HL-60 (cell line): Measurements from ENCODE around the gene CACNB3.

Source experiments
- DNase-seq, 2 experiments: peaks; one replicate each; pipeline ENCODE4 v3.0.0-alpha.2; 2010 to 2020; ENCODE audit warnings: low read depth in 1 of 2, low spot score in 1 of 2
- H3K27ac ChIP-seq: fragments of 250-450 bp; sonication (Bioruptor Pico); replicated peaks from 2 replicates; pipeline ENCODE4 v1.5.1; 2020; ENCODE audit warnings: mild to moderate bottlenecking, moderate library complexity
- H3K27me3 ChIP-seq: fragments of 250-450 bp; sonication (Bioruptor Pico); 2 replicates; pipeline ENCODE4 v1.5.1; 2021; ENCODE audit warnings: mild to moderate bottlenecking, moderate library complexity; ENCODE audit not compliant: insufficient read depth, poor library complexity, severe bottlenecking
- H3K4me3 ChIP-seq: replicated peaks from 2 replicates; pipeline ENCODE4 v1.5.1; 2011; ENCODE audit warnings: mild to moderate bottlenecking, control low read depth, low read length; ENCODE audit not compliant: insufficient read depth
- GABPA ChIP-seq: IDR thresholded peaks from 2 replicates; pipeline ENCODE4 v1.6.1; 2012; ENCODE audit warnings: low read depth
- POLR2AphosphoS5 ChIP-seq: IDR thresholded peaks from 2 replicates; pipeline ENCODE4 v1.6.1; 2012; ENCODE audit warnings: low read depth
- SPI1 ChIP-seq: IDR thresholded peaks from 2 replicates; pipeline ENCODE4 v1.6.1; 2012; ENCODE audit warnings: low read depth, mild to moderate bottlenecking, borderline replicate concordance
- TF ChIP-seq, protein P1 (sequence below): IDR thresholded peaks from one replicate; pipeline ENCODE4 v1.5.1; 2011; ENCODE audit warnings: low read length, control low read depth, inconsistent platforms; ENCODE audit not compliant: insufficient read depth
- TF ChIP-seq, protein P2 (sequence below): IDR thresholded peaks from 2 replicates; pipeline ENCODE4 v1.6.1; 2012; ENCODE audit warnings: low read depth; ENCODE audit not compliant: insufficient replicate concordance

Gene CACNB3

DNA sequence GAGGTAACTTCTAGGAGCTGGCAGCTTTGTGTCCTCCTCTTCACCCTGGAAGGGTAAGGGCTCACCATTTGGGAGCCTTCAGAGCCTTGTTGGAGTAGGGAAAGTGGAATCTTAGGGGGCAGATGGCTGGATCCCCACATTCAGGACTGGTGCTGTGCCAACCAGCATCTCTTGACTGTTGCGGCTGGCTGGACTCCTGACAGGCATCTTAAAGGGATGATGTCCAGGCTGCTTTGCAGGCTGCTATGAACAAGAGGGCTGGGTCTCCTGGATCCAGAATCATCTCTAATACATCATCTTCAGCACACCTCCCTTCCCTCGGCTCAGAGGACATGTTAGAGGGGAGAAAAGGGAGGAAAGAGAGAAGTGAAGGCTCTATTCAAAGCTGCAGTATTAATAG is 4.4 kb downstream of the CACNB3 start:
- no peak overlapping the region for H3K27ac ChIP-seq
- DNase-seq, result no peak
- TF ChIP-seq SPI1, result no peak
- TF ChIP-seq GABPA, result no peak
- TF ChIP-seq, protein P1, sequence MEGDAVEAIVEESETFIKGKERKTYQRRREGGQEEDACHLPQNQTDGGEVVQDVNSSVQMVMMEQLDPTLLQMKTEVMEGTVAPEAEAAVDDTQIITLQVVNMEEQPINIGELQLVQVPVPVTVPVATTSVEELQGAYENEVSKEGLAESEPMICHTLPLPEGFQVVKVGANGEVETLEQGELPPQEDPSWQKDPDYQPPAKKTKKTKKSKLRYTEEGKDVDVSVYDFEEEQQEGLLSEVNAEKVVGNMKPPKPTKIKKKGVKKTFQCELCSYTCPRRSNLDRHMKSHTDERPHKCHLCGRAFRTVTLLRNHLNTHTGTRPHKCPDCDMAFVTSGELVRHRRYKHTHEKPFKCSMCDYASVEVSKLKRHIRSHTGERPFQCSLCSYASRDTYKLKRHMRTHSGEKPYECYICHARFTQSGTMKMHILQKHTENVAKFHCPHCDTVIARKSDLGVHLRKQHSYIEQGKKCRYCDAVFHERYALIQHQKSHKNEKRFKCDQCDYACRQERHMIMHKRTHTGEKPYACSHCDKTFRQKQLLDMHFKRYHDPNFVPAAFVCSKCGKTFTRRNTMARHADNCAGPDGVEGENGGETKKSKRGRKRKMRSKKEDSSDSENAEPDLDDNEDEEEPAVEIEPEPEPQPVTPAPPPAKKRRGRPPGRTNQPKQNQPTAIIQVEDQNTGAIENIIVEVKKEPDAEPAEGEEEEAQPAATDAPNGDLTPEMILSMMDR, result no peak
- no peak for TF ChIP-seq POLR2AphosphoS5
- TF ChIP-seq, protein P2, sequence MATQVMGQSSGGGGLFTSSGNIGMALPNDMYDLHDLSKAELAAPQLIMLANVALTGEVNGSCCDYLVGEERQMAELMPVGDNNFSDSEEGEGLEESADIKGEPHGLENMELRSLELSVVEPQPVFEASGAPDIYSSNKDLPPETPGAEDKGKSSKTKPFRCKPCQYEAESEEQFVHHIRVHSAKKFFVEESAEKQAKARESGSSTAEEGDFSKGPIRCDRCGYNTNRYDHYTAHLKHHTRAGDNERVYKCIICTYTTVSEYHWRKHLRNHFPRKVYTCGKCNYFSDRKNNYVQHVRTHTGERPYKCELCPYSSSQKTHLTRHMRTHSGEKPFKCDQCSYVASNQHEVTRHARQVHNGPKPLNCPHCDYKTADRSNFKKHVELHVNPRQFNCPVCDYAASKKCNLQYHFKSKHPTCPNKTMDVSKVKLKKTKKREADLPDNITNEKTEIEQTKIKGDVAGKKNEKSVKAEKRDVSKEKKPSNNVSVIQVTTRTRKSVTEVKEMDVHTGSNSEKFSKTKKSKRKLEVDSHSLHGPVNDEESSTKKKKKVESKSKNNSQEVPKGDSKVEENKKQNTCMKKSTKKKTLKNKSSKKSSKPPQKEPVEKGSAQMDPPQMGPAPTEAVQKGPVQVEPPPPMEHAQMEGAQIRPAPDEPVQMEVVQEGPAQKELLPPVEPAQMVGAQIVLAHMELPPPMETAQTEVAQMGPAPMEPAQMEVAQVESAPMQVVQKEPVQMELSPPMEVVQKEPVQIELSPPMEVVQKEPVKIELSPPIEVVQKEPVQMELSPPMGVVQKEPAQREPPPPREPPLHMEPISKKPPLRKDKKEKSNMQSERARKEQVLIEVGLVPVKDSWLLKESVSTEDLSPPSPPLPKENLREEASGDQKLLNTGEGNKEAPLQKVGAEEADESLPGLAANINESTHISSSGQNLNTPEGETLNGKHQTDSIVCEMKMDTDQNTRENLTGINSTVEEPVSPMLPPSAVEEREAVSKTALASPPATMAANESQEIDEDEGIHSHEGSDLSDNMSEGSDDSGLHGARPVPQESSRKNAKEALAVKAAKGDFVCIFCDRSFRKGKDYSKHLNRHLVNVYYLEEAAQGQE, result no peak

GRCh38 chr12:48823281-48823680 is 5.0 kb downstream of the CACNB3 start:
- Histone ChIP-seq H3K4me3 (no peak overlapping the region), H3K27ac (no peak overlapping the region), H3K27me3 (peaks cover 2% of the 10 kb centered on the region)
- no peak for TF ChIP-seq POLR2AphosphoS5
- TF ChIP-seq, protein P2, result no peak
- no peak for TF ChIP-seq GABPA
- TF ChIP-seq, protein P1, result no peak
- no peak for TF ChIP-seq SPI1
- DNase-seq, result no peak

More for the DNA sequence above, 4.4 kb downstream of the CACNB3 start:
- H3K27me3 ChIP-seq, result peaks cover 5% of the 10 kb centered on the region
- no peak overlapping the region for H3K4me3 ChIP-seq

DNA sequence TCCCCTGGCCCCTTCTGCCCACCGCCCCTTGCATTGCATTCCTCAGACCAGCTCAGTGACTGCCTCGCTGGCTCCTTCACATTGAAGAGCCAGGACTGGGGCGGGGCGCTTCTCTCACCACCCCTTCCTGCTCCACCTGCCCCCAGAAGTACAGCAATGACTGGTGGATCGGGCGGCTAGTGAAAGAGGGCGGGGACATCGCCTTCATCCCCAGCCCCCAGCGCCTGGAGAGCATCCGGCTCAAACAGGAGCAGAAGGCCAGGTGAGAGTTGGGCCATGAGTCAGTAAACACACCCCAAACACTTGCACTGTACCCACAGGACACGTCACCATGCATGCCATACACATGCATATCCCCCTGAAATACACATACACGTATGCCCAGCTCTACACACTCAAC is 5.8 kb downstream of the CACNB3 start:
- DNase-seq, result no peak
- Histone ChIP-seq H3K27ac (no peak overlapping the region), H3K27me3 (peaks cover 2% of the 10 kb centered on the region), H3K4me3 (no peak overlapping the region)
- TF ChIP-seq, protein P2, result no peak
- TF ChIP-seq SPI1, result no peak
- no peak for TF ChIP-seq POLR2AphosphoS5
- TF ChIP-seq, protein P1, result no peak
- no peak for TF ChIP-seq GABPA
